Neural progenitor cell (in vitro differentiated cells): ENCODE data around the gene LIN28A.
"Not testable (repeated sequence)": the region's sequence is repeated elsewhere in the genome, so short reads cannot be mapped to it uniquely, and the experiment has no call there.

Experiments used
- CTCF ChIP-seq: fragments of 200-600 bp; sonication (generic); IDR thresholded peaks from 2 replicates; pipeline ENCODE4 v1.5.1; 2017; ENCODE audit warnings: antibody characterized with exemption, mild to moderate bottlenecking
- EZH2 ChIP-seq: fragments of 200-600 bp; sonication (generic); IDR thresholded peaks from 2 replicates; pipeline ENCODE4 v1.6.1; 2017; ENCODE audit warnings: antibody characterized with exemption, mild to moderate bottlenecking, moderate library complexity
- EZH2phosphoT487 ChIP-seq: fragments of 200-600 bp; sonication (generic); IDR thresholded peaks from 2 replicates; pipeline ENCODE4 v1.6.1; 2017; ENCODE audit warnings: antibody characterized with exemption

- not testable (repeated sequence) for TF ChIP-seq CTCF, EZH2, EZH2phosphoT487
Observed at GRCh38 chr1:26385063-26385462, 25.6 kb upstream of the LIN28A start.
